ENCODE results near the gene UMODL1.

The UMODL1 gene

GRCh38 chr21:42161401-42161955 is 90.4 kb downstream of the UMODL1 start:
- Histone ChIP-seq H3K27ac (ENCODE audit: low read depth, low read length) (no peak overlapping the region), H3K36me3 (ENCODE audit: insufficient read depth, low read length) (no peaks in the 10 kb centered on the region), H3K79me2 (ENCODE audit: control insufficient read depth, insufficient read depth, low read length, unreplicated experiment) (no peaks in the 10 kb centered on the region), H3K4me1 (ENCODE audit: control insufficient read depth, insufficient read depth, low read length, unreplicated experiment) (no peaks in the 10 kb centered on the region), H2AFZ (ENCODE audit: low read length, unreplicated experiment) (no peak overlapping the region), H3K27me3 (ENCODE audit: insufficient read depth, low read length) (peaks cover 30% of the 10 kb centered on the region), H3K4me3 (ENCODE audit: low read depth, low read length) (no peak overlapping the region)

- Histone ChIP-seq H3K79me2 (ENCODE audit: control insufficient read depth, insufficient read depth, low read length, unreplicated experiment) (no peaks in the 10 kb centered on the region), H3K36me3 (ENCODE audit: insufficient read depth, low read length) (no peaks in the 10 kb centered on the region), H3K4me1 (ENCODE audit: control insufficient read depth, insufficient read depth, low read length, unreplicated experiment) (no peaks in the 10 kb centered on the region), H3K27ac (ENCODE audit: low read depth, low read length) (no peak overlapping the region), H2AFZ (ENCODE audit: low read length, unreplicated experiment) (no peak overlapping the region), H3K4me3 (ENCODE audit: low read depth, low read length) (no peak overlapping the region), H3K27me3 (ENCODE audit: insufficient read depth, low read length) (peaks cover 24% of the 10 kb centered on the region; the same call in 1 of the 2 replicates)
Measured at GRCh38 chr21:42161956-42162681, 91.0 kb downstream of the UMODL1 start.

DNA sequence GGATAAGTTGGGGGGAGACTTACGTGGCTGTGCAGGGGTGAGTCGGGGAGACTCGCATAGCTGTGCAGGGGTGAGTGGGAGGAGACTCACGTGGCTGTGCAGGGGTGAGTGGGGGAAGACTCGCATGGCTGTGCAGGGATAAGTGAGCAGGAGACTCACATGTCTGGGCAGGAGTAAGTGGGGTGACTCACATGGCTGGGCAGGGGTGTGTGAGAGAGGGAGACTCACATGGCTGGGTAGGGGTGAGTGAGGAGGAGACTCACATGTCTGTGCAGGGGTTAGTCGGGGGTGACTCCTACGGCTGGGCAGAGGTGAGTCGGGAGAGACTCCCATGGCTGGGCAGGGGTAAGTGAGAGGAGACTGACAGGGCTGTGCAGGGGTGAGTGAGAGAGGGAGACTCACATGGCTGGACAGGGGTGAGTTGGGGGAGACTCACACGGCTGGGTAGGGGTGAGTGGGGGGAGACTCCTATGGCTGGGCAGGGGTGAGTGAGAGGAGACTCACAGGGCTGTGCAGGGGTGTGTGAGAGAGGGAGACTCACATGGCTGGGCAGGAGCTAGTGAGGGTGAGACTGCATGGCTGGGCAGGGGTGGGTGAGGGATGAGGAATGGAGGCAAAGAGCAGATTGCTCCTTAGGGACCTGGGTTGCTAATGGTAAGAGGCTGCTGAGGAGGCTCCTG is 91.9 kb downstream of the UMODL1 start:
- no peaks in the 10 kb centered on the region for H3K4me1 ChIP-seq (ENCODE audit: control insufficient read depth, insufficient read depth, low read length, unreplicated experiment)
- peaks cover 16% of the 10 kb centered on the region; the same call in 1 of the 2 replicates for H3K27me3 ChIP-seq (ENCODE audit: insufficient read depth, low read length)
- no peaks in the 10 kb centered on the region for H3K36me3 ChIP-seq (ENCODE audit: insufficient read depth, low read length)
- no peaks in the 10 kb centered on the region for H3K79me2 ChIP-seq (ENCODE audit: control insufficient read depth, insufficient read depth, low read length, unreplicated experiment)
- no peak overlapping the region for H3K4me3 ChIP-seq (ENCODE audit: low read depth, low read length)
- no peak overlapping the region for H2AFZ ChIP-seq (ENCODE audit: low read length, unreplicated experiment)
- H3K27ac ChIP-seq (ENCODE audit: low read depth, low read length) = no peak overlapping the region

DNA sequence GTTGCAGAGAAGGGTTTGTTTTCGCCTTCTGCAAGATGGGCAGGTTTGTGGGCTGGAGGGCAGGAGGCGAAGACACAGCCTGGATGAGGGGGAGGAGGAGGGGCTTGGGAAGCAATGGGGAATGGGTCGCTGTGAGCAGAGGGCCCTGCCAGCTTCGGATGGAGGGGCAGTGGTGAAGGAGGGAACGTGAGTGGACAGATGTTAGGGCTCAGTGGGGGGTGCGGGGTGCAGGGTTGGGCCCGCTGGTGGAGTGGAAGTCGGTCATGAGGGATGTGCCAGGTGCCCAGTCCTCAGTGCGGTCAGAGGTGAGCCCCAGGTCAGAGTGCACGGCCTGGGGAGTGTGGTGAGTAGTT is 92.4 kb downstream of the UMODL1 start:
- Histone ChIP-seq H2AFZ (ENCODE audit: low read length, unreplicated experiment) (no peak overlapping the region), H3K27me3 (ENCODE audit: insufficient read depth, low read length) (peaks cover 13% of the 10 kb centered on the region; the same call in 1 of the 2 replicates), H3K79me2 (ENCODE audit: control insufficient read depth, insufficient read depth, low read length, unreplicated experiment) (no peaks in the 10 kb centered on the region), H3K4me1 (ENCODE audit: control insufficient read depth, insufficient read depth, low read length, unreplicated experiment) (no peaks in the 10 kb centered on the region), H3K27ac (ENCODE audit: low read depth, low read length) (no peak overlapping the region), H3K36me3 (ENCODE audit: insufficient read depth, low read length) (no peaks in the 10 kb centered on the region), H3K4me3 (ENCODE audit: low read depth, low read length) (no peak overlapping the region)

GRCh38 chr21:42164064-42164789 is 93.1 kb downstream of the UMODL1 start:
- Histone ChIP-seq H3K4me1 (ENCODE audit: control insufficient read depth, insufficient read depth, low read length, unreplicated experiment) (no peaks in the 10 kb centered on the region), H3K27ac (ENCODE audit: low read depth, low read length) (no peak overlapping the region), H3K4me3 (ENCODE audit: low read depth, low read length) (no peak overlapping the region), H3K36me3 (ENCODE audit: insufficient read depth, low read length) (no peaks in the 10 kb centered on the region), H3K27me3 (ENCODE audit: insufficient read depth, low read length) (peaks cover 9% of the 10 kb centered on the region; the same call in 1 of the 2 replicates), H3K79me2 (ENCODE audit: control insufficient read depth, insufficient read depth, low read length, unreplicated experiment) (no peaks in the 10 kb centered on the region), H2AFZ (ENCODE audit: low read length, unreplicated experiment) (no peak overlapping the region)

- Histone ChIP-seq H3K36me3 (ENCODE audit: insufficient read depth, low read length) (no peaks in the 10 kb centered on the region), H3K4me1 (ENCODE audit: control insufficient read depth, insufficient read depth, low read length, unreplicated experiment) (no peaks in the 10 kb centered on the region), H3K4me3 (ENCODE audit: low read depth, low read length) (no peak overlapping the region), H3K27me3 (ENCODE audit: insufficient read depth, low read length) (peaks cover 4% of the 10 kb centered on the region; the same call in 1 of the 2 replicates), H3K27ac (ENCODE audit: low read depth, low read length) (no peak overlapping the region), H2AFZ (ENCODE audit: low read length, unreplicated experiment) (no peak overlapping the region), H3K79me2 (ENCODE audit: control insufficient read depth, insufficient read depth, low read length, unreplicated experiment) (no peaks in the 10 kb centered on the region)
Measured at GRCh38 chr21:42164818-42165217, 93.7 kb downstream of the UMODL1 start.

DNA sequence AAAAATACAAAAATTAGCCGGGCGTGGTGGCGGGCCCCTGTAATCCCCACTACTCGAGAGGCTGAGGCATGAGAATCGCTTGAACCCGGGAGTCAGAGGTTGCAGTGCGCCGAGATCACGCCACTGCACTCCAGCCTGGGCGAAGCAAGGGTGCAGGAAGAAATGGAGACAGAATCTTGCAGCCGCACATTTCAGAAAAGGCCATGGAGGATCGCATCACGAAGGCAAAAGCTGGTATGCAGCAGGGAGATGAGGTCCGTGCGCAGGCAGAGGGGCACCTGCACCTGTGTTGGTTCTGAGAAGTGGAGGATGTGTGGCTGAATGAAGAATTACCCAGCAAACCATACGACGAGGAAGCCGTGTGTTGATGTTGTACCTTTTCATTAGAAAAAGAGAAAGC is 94.8 kb downstream of the UMODL1 start:
- H3K79me2 ChIP-seq (ENCODE audit: control insufficient read depth, insufficient read depth, low read length, unreplicated experiment) = no peaks in the 10 kb centered on the region
- H3K27me3 ChIP-seq (ENCODE audit: insufficient read depth, low read length) = peaks cover 4% of the 10 kb centered on the region; the same call in 1 of the 2 replicates
- H3K36me3 ChIP-seq (ENCODE audit: insufficient read depth, low read length) = no peaks in the 10 kb centered on the region
- no peak overlapping the region for H3K4me3 ChIP-seq (ENCODE audit: low read depth, low read length)
- H3K4me1 ChIP-seq (ENCODE audit: control insufficient read depth, insufficient read depth, low read length, unreplicated experiment) = no peaks in the 10 kb centered on the region
- H3K27ac ChIP-seq (ENCODE audit: low read depth, low read length) = no peak overlapping the region
- H2AFZ ChIP-seq (ENCODE audit: low read length, unreplicated experiment) = no peak overlapping the region

- peaks cover 16% of the 10 kb centered on the region for H3K27me3 ChIP-seq (ENCODE audit: insufficient read depth, low read length)
- no peak overlapping the region for H3K4me3 ChIP-seq (ENCODE audit: low read depth, low read length)
- H3K79me2 ChIP-seq (ENCODE audit: control insufficient read depth, insufficient read depth, low read length, unreplicated experiment) = no peaks in the 10 kb centered on the region
- no peak overlapping the region for H2AFZ ChIP-seq (ENCODE audit: low read length, unreplicated experiment)
- H3K4me1 ChIP-seq (ENCODE audit: control insufficient read depth, insufficient read depth, low read length, unreplicated experiment) = no peaks in the 10 kb centered on the region
- no peaks in the 10 kb centered on the region for H3K36me3 ChIP-seq (ENCODE audit: insufficient read depth, low read length)
- no peak overlapping the region for H3K27ac ChIP-seq (ENCODE audit: low read depth, low read length)
Measured at GRCh38 chr21:42169758-42170157, 98.6 kb downstream of the UMODL1 start.

- no peak overlapping the region for H3K27ac ChIP-seq (ENCODE audit: low read depth, low read length)
- no peaks in the 10 kb centered on the region for H3K79me2 ChIP-seq (ENCODE audit: control insufficient read depth, insufficient read depth, low read length, unreplicated experiment)
- no peaks in the 10 kb centered on the region for H3K36me3 ChIP-seq (ENCODE audit: insufficient read depth, low read length)
- no peaks in the 10 kb centered on the region for H3K4me1 ChIP-seq (ENCODE audit: control insufficient read depth, insufficient read depth, low read length, unreplicated experiment)
- H3K27me3 ChIP-seq (ENCODE audit: insufficient read depth, low read length) = peaks cover 29% of the 10 kb centered on the region
- no peak overlapping the region for H3K4me3 ChIP-seq (ENCODE audit: low read depth, low read length)
- no peak overlapping the region for H2AFZ ChIP-seq (ENCODE audit: low read length, unreplicated experiment)
Measured at GRCh38 chr21:42171091-42172053, 100.3 kb downstream of the UMODL1 start.

All from ACC112 (cell line).